ENCODE results near the gene ABTB2.

ABTB2 gene

DNA sequence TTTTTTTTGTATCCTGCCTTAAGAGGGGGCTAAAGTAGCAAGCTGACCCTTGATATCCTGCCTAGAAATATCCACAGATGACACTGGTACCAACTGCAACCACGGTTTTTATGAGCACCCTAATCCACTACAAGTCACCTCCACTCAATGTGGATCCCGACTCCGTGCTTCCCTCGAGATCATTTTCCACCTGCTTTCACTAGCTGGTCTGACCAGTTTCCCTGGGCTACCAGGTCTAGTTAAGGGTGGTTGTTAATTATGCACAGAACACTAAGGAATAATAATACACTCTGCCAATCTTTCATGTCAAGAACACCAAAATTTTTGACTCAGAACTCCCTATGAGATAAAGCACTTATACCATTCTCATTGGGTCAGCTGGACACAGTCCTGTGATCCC lies 82.3 kb downstream of the ABTB2 start:
- DNase-seq = no peak
- TF ChIP-seq, protein P1, sequence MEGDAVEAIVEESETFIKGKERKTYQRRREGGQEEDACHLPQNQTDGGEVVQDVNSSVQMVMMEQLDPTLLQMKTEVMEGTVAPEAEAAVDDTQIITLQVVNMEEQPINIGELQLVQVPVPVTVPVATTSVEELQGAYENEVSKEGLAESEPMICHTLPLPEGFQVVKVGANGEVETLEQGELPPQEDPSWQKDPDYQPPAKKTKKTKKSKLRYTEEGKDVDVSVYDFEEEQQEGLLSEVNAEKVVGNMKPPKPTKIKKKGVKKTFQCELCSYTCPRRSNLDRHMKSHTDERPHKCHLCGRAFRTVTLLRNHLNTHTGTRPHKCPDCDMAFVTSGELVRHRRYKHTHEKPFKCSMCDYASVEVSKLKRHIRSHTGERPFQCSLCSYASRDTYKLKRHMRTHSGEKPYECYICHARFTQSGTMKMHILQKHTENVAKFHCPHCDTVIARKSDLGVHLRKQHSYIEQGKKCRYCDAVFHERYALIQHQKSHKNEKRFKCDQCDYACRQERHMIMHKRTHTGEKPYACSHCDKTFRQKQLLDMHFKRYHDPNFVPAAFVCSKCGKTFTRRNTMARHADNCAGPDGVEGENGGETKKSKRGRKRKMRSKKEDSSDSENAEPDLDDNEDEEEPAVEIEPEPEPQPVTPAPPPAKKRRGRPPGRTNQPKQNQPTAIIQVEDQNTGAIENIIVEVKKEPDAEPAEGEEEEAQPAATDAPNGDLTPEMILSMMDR (IDR thresholded peaks at IDR 0.05; ENCODE audit: low read depth, low read length, missing control alignments) = no peak
- H3K27me3 ChIP-seq (replicated peaks) = no peaks in the 10 kb centered on the region
- in situ Hi-C loops (cut with HindIII; ENCODE audit: low pct_ligation_motif_present, low sequenced_read_pairs) = no loop called here
- no peak overlapping the region for H3K4me3 ChIP-seq (ENCODE audit: low read depth, low read length)
- H3K36me3 ChIP-seq (replicated peaks) = no peaks in the 10 kb centered on the region
- no peak overlapping the region for H3K27ac ChIP-seq

DNA sequence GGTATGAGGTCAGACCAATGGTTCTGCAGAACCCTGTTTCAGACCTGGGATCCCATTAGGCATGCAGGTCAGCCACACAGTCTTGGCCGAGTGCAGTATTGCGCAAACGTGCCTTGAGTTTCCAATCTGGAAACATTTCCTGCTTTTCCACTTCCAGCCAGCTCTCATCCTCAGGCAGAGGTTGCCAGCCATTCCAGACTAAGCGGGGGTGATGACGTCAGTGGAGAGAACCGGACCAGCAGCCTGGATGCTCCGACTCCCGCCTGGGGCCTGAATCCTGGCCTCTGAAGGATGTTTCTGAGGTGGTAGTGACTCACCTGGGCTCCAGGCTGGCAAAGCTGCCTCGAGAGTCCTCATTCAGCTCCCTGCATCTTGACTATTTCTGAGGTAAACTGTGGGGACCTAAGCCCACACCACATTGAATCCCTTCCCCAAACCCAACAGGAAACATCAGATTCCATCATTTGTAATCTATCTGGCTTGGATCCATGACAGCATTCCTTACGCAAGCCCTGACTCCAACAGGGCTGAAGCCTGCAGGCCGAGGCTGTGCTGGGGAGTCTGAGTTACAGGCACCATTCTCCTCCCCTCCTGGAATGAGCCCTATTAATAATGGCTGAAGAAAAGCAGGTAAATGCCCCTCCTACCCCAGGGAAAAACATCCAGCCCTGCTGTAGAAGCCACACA lies 83.0 kb downstream of the ABTB2 start:
- H3K27ac ChIP-seq = peak overlapping the region; percentile 37
- H3K27me3 ChIP-seq (replicated peaks) = no peaks in the 10 kb centered on the region
- no peaks in the 10 kb centered on the region for H3K36me3 ChIP-seq (replicated peaks)
- in situ Hi-C loops (cut with HindIII; ENCODE audit: low pct_ligation_motif_present, low sequenced_read_pairs) = no loop called here
- DNase-seq = peak; percentile 85
- TF ChIP-seq, protein P1 (IDR thresholded peaks at IDR 0.05; ENCODE audit: low read depth, low read length, missing control alignments) = no peak
- H3K4me3 ChIP-seq (ENCODE audit: low read depth, low read length) = no peak overlapping the region

DNA sequence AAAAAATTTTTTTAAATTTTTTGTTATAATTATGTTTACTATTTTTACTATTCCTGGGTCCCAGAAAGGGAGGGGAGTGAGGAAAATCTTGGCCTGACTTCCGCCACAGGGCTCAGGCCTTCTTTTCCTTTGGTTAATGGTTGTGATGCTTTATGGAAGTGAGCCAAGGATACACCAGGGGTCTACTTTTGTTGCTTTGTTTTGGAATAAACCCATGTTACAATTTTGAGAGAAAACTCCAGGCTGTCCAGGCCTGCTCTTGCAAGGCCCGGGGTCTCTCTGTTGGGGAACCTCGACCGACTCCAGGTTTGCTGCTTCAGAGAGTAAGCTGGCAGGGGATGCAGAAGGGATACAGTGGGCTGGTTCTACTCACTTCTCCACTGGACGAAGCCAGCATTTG lies 84.7 kb downstream of the ABTB2 start:
- no peak overlapping the region for H3K4me3 ChIP-seq (ENCODE audit: low read depth, low read length)
- DNase-seq = no peak
- TF ChIP-seq, protein P1 (IDR thresholded peaks at IDR 0.05; ENCODE audit: low read depth, low read length, missing control alignments) = no peak
- H3K27ac ChIP-seq = no peak overlapping the region
- H3K27me3 ChIP-seq (replicated peaks) = no peaks in the 10 kb centered on the region
- H3K36me3 ChIP-seq (replicated peaks) = no peaks in the 10 kb centered on the region
- in situ Hi-C loops (cut with HindIII; ENCODE audit: low pct_ligation_motif_present, low sequenced_read_pairs) = no loop called here

DNA sequence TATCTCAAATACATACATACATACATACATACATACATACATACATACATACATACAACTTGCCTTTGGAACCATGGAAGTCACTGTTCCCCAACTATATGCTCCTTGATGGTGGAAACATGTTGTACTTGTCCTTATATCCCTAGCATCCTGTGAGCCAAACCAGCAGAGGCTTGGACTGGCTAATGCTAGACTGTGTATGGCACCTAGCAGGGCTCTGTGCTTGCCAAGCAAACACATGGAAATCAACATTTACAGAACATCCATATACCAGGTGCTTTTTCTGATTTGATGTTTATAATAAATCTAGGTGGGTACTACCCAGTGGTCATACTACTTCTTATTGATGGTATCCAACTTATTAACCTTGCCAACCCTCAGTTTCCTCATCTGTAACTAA lies 86.1 kb downstream of the ABTB2 start:
- in situ Hi-C loops (cut with HindIII; ENCODE audit: low pct_ligation_motif_present, low sequenced_read_pairs) = no loop called here
- TF ChIP-seq, protein P1 (IDR thresholded peaks at IDR 0.05; ENCODE audit: low read depth, low read length, missing control alignments) = no peak
- H3K4me3 ChIP-seq (ENCODE audit: low read depth, low read length) = no peak overlapping the region

DNA sequence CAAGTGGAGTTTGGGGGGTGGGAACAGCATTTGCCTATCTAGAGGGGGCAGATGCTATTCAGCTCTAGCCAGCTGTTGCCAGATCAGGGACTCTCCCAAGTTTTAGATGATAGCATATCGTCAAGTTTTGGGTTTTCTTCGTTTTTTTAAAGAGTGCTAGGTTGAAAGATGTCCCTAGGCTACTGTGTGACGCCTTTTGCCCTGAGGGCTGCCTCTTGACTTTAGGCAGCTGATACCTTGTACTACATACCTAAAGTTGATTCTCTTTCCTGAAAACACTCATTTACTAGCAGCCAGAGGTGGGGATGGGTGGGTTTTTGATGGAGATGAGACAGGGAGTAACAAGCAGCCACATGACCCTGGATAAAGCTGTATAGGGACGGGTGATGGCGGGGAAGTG lies 87.1 kb downstream of the ABTB2 start:
- TF ChIP-seq, protein P1 (IDR thresholded peaks at IDR 0.05; ENCODE audit: low read depth, low read length, missing control alignments) = no peak
- H3K27me3 ChIP-seq (replicated peaks) = no peaks in the 10 kb centered on the region
- H3K36me3 ChIP-seq (replicated peaks) = no peaks in the 10 kb centered on the region
- DNase-seq = no peak
- in situ Hi-C loops (cut with HindIII; ENCODE audit: low pct_ligation_motif_present, low sequenced_read_pairs) = no loop called here
- H3K27ac ChIP-seq = no peak overlapping the region
- no peak overlapping the region for H3K4me3 ChIP-seq (ENCODE audit: low read depth, low read length)

More for the DNA sequence above, 86.1 kb downstream of the ABTB2 start:
- H3K27ac ChIP-seq = no peak overlapping the region
- no peaks in the 10 kb centered on the region for H3K36me3 ChIP-seq (replicated peaks)
- DNase-seq = no peak
- no peaks in the 10 kb centered on the region for H3K27me3 ChIP-seq (replicated peaks)

DNA sequence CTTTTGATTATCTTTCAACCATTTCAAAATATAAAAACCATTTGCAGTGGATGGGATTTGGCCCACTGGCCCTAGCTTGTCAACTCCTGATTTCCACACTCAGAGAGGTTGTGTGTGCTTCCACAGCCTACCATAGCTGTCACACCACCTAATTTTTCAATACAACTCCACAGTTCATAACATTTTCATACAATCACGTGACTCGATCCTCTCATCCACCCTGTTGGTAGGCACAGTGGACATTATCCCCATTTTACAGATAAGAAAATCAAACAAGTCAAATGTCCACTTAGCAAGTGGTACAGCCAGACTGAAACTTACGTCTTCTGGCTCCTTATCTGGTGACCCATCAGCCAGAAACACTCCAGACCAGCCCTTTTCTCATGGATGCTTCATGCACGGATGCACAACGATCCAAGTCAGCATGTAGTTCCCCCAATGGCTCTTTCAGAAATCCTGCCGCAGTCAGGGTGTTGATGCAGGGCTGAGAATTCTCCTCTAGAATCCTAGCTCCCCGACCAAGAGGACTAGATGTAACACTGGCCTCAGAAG lies 88.0 kb downstream of the ABTB2 start:
- H3K4me3 ChIP-seq (ENCODE audit: low read depth, low read length) = no peak overlapping the region
- H3K27me3 ChIP-seq (replicated peaks) = no peaks in the 10 kb centered on the region
- no peak overlapping the region for H3K27ac ChIP-seq
- in situ Hi-C loops (cut with HindIII; ENCODE audit: low pct_ligation_motif_present, low sequenced_read_pairs) = no loop called here
- no peak for DNase-seq
- TF ChIP-seq, protein P1 (IDR thresholded peaks at IDR 0.05; ENCODE audit: low read depth, low read length, missing control alignments) = no peak
- H3K36me3 ChIP-seq (replicated peaks) = no peaks in the 10 kb centered on the region

Measured in brain microvascular endothelial cell (primary cell).